Loucy (cell line): Measurements from ENCODE around the gene COL13A1.

Experiments used
- H2AFZ ChIP-seq: fragments of 200-600 bp; sonication (generic); 2 replicates; pipeline ENCODE4 v1.6.0; 2016; ENCODE audit warnings: antibody characterized with exemption, mild to moderate bottlenecking, low read length, moderate library complexity
- H3F3A ChIP-seq: fragments of 200-600 bp; 2 replicates; pipeline ENCODE4 v1.6.0; 2016; ENCODE audit warnings: antibody characterized with exemption, low read depth, mild to moderate bottlenecking
- H3K27me3 ChIP-seq: fragments of 200-600 bp; sonication (generic); 2 replicates; pipeline ENCODE4 v1.6.1; 2014; ENCODE audit warnings: low read length, mild to moderate bottlenecking; ENCODE audit not compliant: insufficient read depth, poor library complexity, severe bottlenecking
- H3K36me3 ChIP-seq: fragments of 200-600 bp; sonication (generic); 2 replicates; pipeline ENCODE4 v1.6.1; 2016; ENCODE audit warnings: low read length; ENCODE audit not compliant: insufficient read depth
- H3K4me1 ChIP-seq: fragments of 200-600 bp; sonication (generic); 2 replicates; pipeline ENCODE4 v1.5.1; 2014; ENCODE audit warnings: low read length, mild to moderate bottlenecking; ENCODE audit not compliant: insufficient read depth, poor library complexity, severe bottlenecking
- H3K4me2 ChIP-seq: fragments of 200-600 bp; sonication (generic); 2 replicates; pipeline ENCODE4 v1.6.0; 2014; ENCODE audit warnings: antibody characterized with exemption, low read length, low read depth, mild to moderate bottlenecking; ENCODE audit not compliant: poor library complexity, severe bottlenecking
- H3K4me3 ChIP-seq: fragments of 200-600 bp; sonication (generic); 2 replicates; pipeline ENCODE4 v1.5.1; 2014; ENCODE audit warnings: low read length, mild to moderate bottlenecking, mixed read lengths; ENCODE audit not compliant: poor library complexity, severe bottlenecking
- H3K79me2 ChIP-seq: fragments of 200-600 bp; sonication (generic); 2 replicates; pipeline ENCODE4 v1.6.1; 2014; ENCODE audit warnings: low read length; ENCODE audit not compliant: insufficient read depth
- H3K9ac ChIP-seq: fragments of 200-600 bp; sonication (generic); 2 replicates; pipeline ENCODE4 v1.6.0; 2014; ENCODE audit warnings: mild to moderate bottlenecking, low read depth, low read length, moderate library complexity; ENCODE audit not compliant: poor library complexity, severe bottlenecking
- H3K9me2 ChIP-seq: fragments of 200-600 bp; sonication (generic); replicated peaks from 2 replicates; pipeline ENCODE4 v1.6.1; 2016; ENCODE audit warnings: low read depth, low read length, mixed read lengths
- H3K9me3 ChIP-seq: fragments of 200-600 bp; sonication (generic); 2 replicates; pipeline ENCODE4 v1.6.1; 2014; ENCODE audit warnings: mild to moderate bottlenecking, antibody characterized with exemption, low read length, low read depth; ENCODE audit not compliant: insufficient read depth
- H4K20me1 ChIP-seq: fragments of 200-600 bp; sonication (generic); 2 replicates; pipeline ENCODE4 v1.6.0; 2014; ENCODE audit warnings: antibody characterized with exemption, low read length, mild to moderate bottlenecking; ENCODE audit not compliant: insufficient read depth, poor library complexity, severe bottlenecking
- EZH2phosphoT487 ChIP-seq: fragments of 200-600 bp; IDR thresholded peaks from 2 replicates; pipeline ENCODE4 v1.6.1; 2018; ENCODE audit warnings: antibody characterized with exemption, mild to moderate bottlenecking, moderate library complexity, borderline replicate concordance
- TF ChIP-seq, protein P1 (sequence below): fragments of 200-600 bp; sonication (generic); conservative IDR thresholded peaks from 2 replicates; pipeline ENCODE4 v1.5.1; 2014; ENCODE audit warnings: mild to moderate bottlenecking, antibody characterized with exemption, low read length

The COL13A1 gene

GRCh38 chr10:69874449-69874848, 72.7 kb downstream of the COL13A1 start:
- TF ChIP-seq, protein P1, sequence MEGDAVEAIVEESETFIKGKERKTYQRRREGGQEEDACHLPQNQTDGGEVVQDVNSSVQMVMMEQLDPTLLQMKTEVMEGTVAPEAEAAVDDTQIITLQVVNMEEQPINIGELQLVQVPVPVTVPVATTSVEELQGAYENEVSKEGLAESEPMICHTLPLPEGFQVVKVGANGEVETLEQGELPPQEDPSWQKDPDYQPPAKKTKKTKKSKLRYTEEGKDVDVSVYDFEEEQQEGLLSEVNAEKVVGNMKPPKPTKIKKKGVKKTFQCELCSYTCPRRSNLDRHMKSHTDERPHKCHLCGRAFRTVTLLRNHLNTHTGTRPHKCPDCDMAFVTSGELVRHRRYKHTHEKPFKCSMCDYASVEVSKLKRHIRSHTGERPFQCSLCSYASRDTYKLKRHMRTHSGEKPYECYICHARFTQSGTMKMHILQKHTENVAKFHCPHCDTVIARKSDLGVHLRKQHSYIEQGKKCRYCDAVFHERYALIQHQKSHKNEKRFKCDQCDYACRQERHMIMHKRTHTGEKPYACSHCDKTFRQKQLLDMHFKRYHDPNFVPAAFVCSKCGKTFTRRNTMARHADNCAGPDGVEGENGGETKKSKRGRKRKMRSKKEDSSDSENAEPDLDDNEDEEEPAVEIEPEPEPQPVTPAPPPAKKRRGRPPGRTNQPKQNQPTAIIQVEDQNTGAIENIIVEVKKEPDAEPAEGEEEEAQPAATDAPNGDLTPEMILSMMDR: no peak
- TF ChIP-seq EZH2phosphoT487: no peak
- H3K9me3 ChIP-seq: no peaks in the 10 kb centered on the region
- H3F3A ChIP-seq: no peaks in the 10 kb centered on the region
- H3K9ac ChIP-seq: no peak overlapping the region
- H3K4me3 ChIP-seq: no peak overlapping the region
- H3K27me3 ChIP-seq: no peaks in the 10 kb centered on the region
- no peaks in the 10 kb centered on the region for H3K9me2 ChIP-seq
- H3K4me2 ChIP-seq: no peak overlapping the region
- H3K36me3 ChIP-seq: no peaks in the 10 kb centered on the region
- no peaks in the 10 kb centered on the region for H4K20me1 ChIP-seq
- no peak overlapping the region for H2AFZ ChIP-seq
- H3K4me1 ChIP-seq: no peaks in the 10 kb centered on the region
- H3K79me2 ChIP-seq: no peaks in the 10 kb centered on the region

GRCh38 chr10:69875856-69876255, 74.2 kb downstream of the COL13A1 start:
- H3K4me3 ChIP-seq: no peak overlapping the region
- no peaks in the 10 kb centered on the region for H3K36me3 ChIP-seq
- no peaks in the 10 kb centered on the region for H3K79me2 ChIP-seq
- no peak for TF ChIP-seq EZH2phosphoT487
- TF ChIP-seq, protein P1: no peak
- no peak overlapping the region for H3K9ac ChIP-seq
- H3F3A ChIP-seq: no peaks in the 10 kb centered on the region
- H3K27me3 ChIP-seq: no peaks in the 10 kb centered on the region
- H3K4me2 ChIP-seq: no peak overlapping the region
- H3K4me1 ChIP-seq: no peaks in the 10 kb centered on the region
- no peaks in the 10 kb centered on the region for H3K9me3 ChIP-seq
- no peak overlapping the region for H2AFZ ChIP-seq
- no peaks in the 10 kb centered on the region for H3K9me2 ChIP-seq
- H4K20me1 ChIP-seq: no peaks in the 10 kb centered on the region

- no peak overlapping the region for H3K9ac ChIP-seq
- no peaks in the 10 kb centered on the region for H3K4me1 ChIP-seq
- H2AFZ ChIP-seq: no peak overlapping the region
- no peaks in the 10 kb centered on the region for H3K9me2 ChIP-seq
- H3K79me2 ChIP-seq: no peaks in the 10 kb centered on the region
- H3K27me3 ChIP-seq: no peaks in the 10 kb centered on the region
- H3K9me3 ChIP-seq: no peaks in the 10 kb centered on the region
- H3F3A ChIP-seq: no peaks in the 10 kb centered on the region
- no peaks in the 10 kb centered on the region for H3K36me3 ChIP-seq
- H3K4me2 ChIP-seq: no peak overlapping the region
- H4K20me1 ChIP-seq: no peaks in the 10 kb centered on the region
- H3K4me3 ChIP-seq: no peak overlapping the region
- TF ChIP-seq EZH2phosphoT487: no peak
- TF ChIP-seq, protein P1: no peak
Observed at GRCh38 chr10:69876286-69876685, 74.6 kb downstream of the COL13A1 start.
